ENCODE measurements around the gene FFAR4. TPM values are rescaled to one million over a fixed set of nuclear protein-coding genes. Genes with fewer than 3 reads are reported as not detected.

Gene FFAR4
- total and polyA plus RNA-seq, 2 experiments from 2014 or later = not detected

DNA sequence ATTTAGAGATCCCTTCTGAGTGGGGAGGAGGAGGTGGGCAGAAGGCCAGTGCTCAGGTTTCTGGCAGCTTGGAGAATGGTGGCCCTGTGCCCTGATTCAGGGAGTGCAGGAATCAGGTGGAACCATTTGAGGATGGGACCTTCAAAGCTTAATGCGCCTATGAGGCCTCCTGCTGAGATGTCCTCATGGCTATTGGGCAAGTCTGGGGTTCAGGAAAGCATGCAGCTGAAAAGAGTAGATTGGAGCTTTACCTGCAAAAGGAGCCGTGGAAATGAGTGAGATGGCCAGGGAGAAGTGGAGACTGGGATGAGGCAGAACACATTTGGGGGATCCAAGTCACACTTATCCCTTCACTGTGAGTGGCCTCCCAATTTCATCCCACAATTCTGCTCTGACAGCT is 6.1 kb downstream of the FFAR4 start:
- DNase-seq = no peak
- WGBS, 2 experiments (ENCODE audit: low coverage in 1 of 2, low lambda C conversion rate in 2 of 2, missing lambda C conversion rate in 2 of 2) = 50 to 52% methylated on average over 2 of the region's 2 CpGs
- no peak for TF ChIP-seq EZH2 (IDR thresholded peaks at IDR 0.05; ENCODE audit: insufficient read depth, poor library complexity, severe bottlenecking)
- no peak for TF ChIP-seq EZH2phosphoT487 (IDR thresholded peaks at IDR 0.05; ENCODE audit: insufficient read depth, low read depth)
- H3K9me2 ChIP-seq (ENCODE audit: insufficient read depth) = no peaks in the 10 kb centered on the region
- H3K9ac ChIP-seq = no peak overlapping the region
- no peak overlapping the region for H3K27ac ChIP-seq
- H2AFZ ChIP-seq = no peak overlapping the region
- no peaks in the 10 kb centered on the region for H3K4me1 ChIP-seq (ENCODE audit: insufficient read depth)
- no peaks in the 10 kb centered on the region for H3K9me3 ChIP-seq (ENCODE audit: low read depth)
- no peak overlapping the region for H3K4me2 ChIP-seq (ENCODE audit: unreplicated experiment)
- H4K20me1 ChIP-seq (ENCODE audit: insufficient read depth) = no peaks in the 10 kb centered on the region
- no peak overlapping the region for H3K4me3 ChIP-seq
- no peaks in the 10 kb centered on the region for H3K79me2 ChIP-seq (ENCODE audit: insufficient read depth)
- peaks cover 76% of the 10 kb centered on the region for H3K27me3 ChIP-seq (replicated peaks; ENCODE audit: insufficient read depth)
- H3K36me3 ChIP-seq (ENCODE audit: low read depth) = no peaks in the 10 kb centered on the region
- no peaks in the 10 kb centered on the region for H3F3A ChIP-seq (ENCODE audit: insufficient read depth)
- in situ Hi-C loops (cut with MboI) = no loop called here

GRCh38 chr10:93573051-93573909 is 6.8 kb downstream of the FFAR4 start:
- Histone ChIP-seq H3K36me3 (ENCODE audit: low read depth) (no peaks in the 10 kb centered on the region), H3K79me2 (ENCODE audit: insufficient read depth) (no peaks in the 10 kb centered on the region), H3K4me3 (no peak overlapping the region), H3K4me2 (ENCODE audit: unreplicated experiment) (no peak overlapping the region), H3K9me2 (ENCODE audit: insufficient read depth) (no peaks in the 10 kb centered on the region), H4K20me1 (ENCODE audit: insufficient read depth) (no peaks in the 10 kb centered on the region), H3K9ac (no peak overlapping the region), H2AFZ (no peak overlapping the region), H3F3A (ENCODE audit: insufficient read depth) (no peaks in the 10 kb centered on the region), H3K27me3 (replicated peaks; ENCODE audit: insufficient read depth) (peaks cover 71% of the 10 kb centered on the region), H3K4me1 (ENCODE audit: insufficient read depth) (no peaks in the 10 kb centered on the region), H3K27ac (no peak overlapping the region), H3K9me3 (ENCODE audit: low read depth) (no peaks in the 10 kb centered on the region)
- 38 to 39% methylated on average over 10 of the region's 10 CpGs for WGBS, 2 experiments (ENCODE audit: low coverage in 1 of 2, low lambda C conversion rate in 2 of 2, missing lambda C conversion rate in 2 of 2)
- TF ChIP-seq EZH2phosphoT487 (IDR thresholded peaks at IDR 0.05; ENCODE audit: insufficient read depth, low read depth) (no peak), EZH2 (IDR thresholded peaks at IDR 0.05; ENCODE audit: insufficient read depth, poor library complexity, severe bottlenecking) (no peak)
- no peak for DNase-seq
- in situ Hi-C loops (cut with MboI) = no loop called here

DNA sequence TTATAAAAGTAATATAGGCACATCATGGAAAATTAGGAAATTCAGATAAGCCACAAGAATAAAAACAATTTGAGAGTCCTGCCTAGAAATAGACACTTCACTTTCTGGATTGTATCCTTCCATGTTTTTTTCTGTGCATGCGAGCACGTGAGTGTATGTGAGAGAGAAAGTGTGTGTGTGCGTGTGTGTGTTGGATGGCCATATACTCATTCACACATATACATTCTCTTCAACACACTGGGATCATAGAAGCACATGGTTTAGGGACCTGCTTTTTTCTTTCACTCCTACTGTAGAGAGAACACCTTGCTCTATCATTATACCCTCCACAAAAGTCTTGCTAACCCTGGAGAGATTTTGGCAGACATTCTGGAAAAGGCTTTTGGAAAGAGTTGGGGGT is 7.5 kb downstream of the FFAR4 start:
- Histone ChIP-seq H2AFZ (no peak overlapping the region), H3K4me3 (no peak overlapping the region), H4K20me1 (ENCODE audit: insufficient read depth) (no peaks in the 10 kb centered on the region), H3K27ac (no peak overlapping the region), H3K9ac (no peak overlapping the region), H3K27me3 (replicated peaks; ENCODE audit: insufficient read depth) (peaks cover 64% of the 10 kb centered on the region), H3K4me1 (ENCODE audit: insufficient read depth) (no peaks in the 10 kb centered on the region), H3K4me2 (ENCODE audit: unreplicated experiment) (no peak overlapping the region), H3F3A (ENCODE audit: insufficient read depth) (no peaks in the 10 kb centered on the region), H3K9me3 (ENCODE audit: low read depth) (no peaks in the 10 kb centered on the region), H3K36me3 (ENCODE audit: low read depth) (no peaks in the 10 kb centered on the region), H3K79me2 (ENCODE audit: insufficient read depth) (no peaks in the 10 kb centered on the region), H3K9me2 (ENCODE audit: insufficient read depth) (no peaks in the 10 kb centered on the region)
- 46 to 55% methylated on average over 3 of the region's 3 CpGs for WGBS, 2 experiments (ENCODE audit: low coverage in 1 of 2, low lambda C conversion rate in 2 of 2, missing lambda C conversion rate in 2 of 2)
- in situ Hi-C loops (cut with MboI) = no loop called here
- TF ChIP-seq EZH2phosphoT487 (IDR thresholded peaks at IDR 0.05; ENCODE audit: insufficient read depth, low read depth) (no peak), EZH2 (IDR thresholded peaks at IDR 0.05; ENCODE audit: insufficient read depth, poor library complexity, severe bottlenecking) (no peak)
- DNase-seq = no peak

DNA sequence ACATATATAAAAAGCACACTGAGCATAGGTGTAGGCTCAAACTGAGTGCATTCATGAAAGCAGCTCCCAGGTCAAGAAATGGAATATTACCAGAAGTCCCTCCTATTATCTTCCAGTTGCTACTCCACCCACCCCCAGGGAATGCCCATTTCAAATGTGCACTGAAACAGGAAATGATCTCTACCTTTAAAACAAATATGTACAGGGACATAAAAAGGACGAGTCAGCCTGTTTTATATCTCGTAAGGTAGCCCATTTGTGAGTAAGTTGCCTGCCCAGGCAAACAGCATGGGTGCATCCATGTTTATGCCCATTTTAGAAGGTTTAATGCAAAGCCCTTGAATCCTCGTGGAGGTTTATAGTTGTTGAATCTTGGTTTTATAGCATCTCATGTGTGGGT is 10.4 kb downstream of the FFAR4 start:
- WGBS, 2 experiments (ENCODE audit: low coverage in 1 of 2, low lambda C conversion rate in 2 of 2, missing lambda C conversion rate in 2 of 2) = 47 to 49% methylated on average over 3 of the region's 3 CpGs
- Histone ChIP-seq H3K79me2 (ENCODE audit: insufficient read depth) (no peaks in the 10 kb centered on the region), H3K9me3 (ENCODE audit: low read depth) (no peaks in the 10 kb centered on the region), H3K4me3 (no peak overlapping the region), H2AFZ (no peak overlapping the region), H3K9ac (no peak overlapping the region), H4K20me1 (ENCODE audit: insufficient read depth) (no peaks in the 10 kb centered on the region), H3K27ac (no peak overlapping the region), H3F3A (ENCODE audit: insufficient read depth) (no peaks in the 10 kb centered on the region), H3K4me2 (ENCODE audit: unreplicated experiment) (no peak overlapping the region), H3K36me3 (ENCODE audit: low read depth) (no peaks in the 10 kb centered on the region), H3K9me2 (ENCODE audit: insufficient read depth) (no peaks in the 10 kb centered on the region), H3K4me1 (ENCODE audit: insufficient read depth) (no peaks in the 10 kb centered on the region), H3K27me3 (replicated peaks; ENCODE audit: insufficient read depth) (peaks cover 37% of the 10 kb centered on the region)
- no peak for DNase-seq
- no peak for TF ChIP-seq EZH2phosphoT487 (IDR thresholded peaks at IDR 0.05; ENCODE audit: insufficient read depth, low read depth)
- TF ChIP-seq EZH2 (IDR thresholded peaks at IDR 0.05; ENCODE audit: insufficient read depth, poor library complexity, severe bottlenecking) = no peak
- in situ Hi-C loops (cut with MboI) = no loop called here

Measured in GM23248 (cell line).